Nephron (organoid): ENCODE measurements around the gene FOXN3.

Experiments used
- H3K27ac Mint-ChIP-seq, 3 experiments: 2 replicates each; pipeline ENCODE4 v1.8.0; 2020; ENCODE audit warnings: mixed read lengths in 3 of 3, mild to moderate bottlenecking in 2 of 3, moderate library complexity in 1 of 3
- H3K27me3 Mint-ChIP-seq: 2 replicates; pipeline ENCODE4 v1.8.0; 2021; ENCODE audit warnings: low read depth, mild to moderate bottlenecking, moderate library complexity, mixed read lengths
- H3K36me3 Mint-ChIP-seq: 2 replicates; pipeline ENCODE4 v1.8.0; 2020; ENCODE audit warnings: low read depth, mixed read lengths
- H3K4me1 Mint-ChIP-seq: 2 replicates; pipeline ENCODE4 v1.8.0; 2020; ENCODE audit warnings: mixed read lengths
- H3K4me3 Mint-ChIP-seq, 3 experiments: 2 replicates each; pipeline ENCODE4 v1.8.0; 2020; ENCODE audit warnings: mild to moderate bottlenecking in 3 of 3, mixed read lengths in 3 of 3, moderate library complexity in 2 of 3
- H3K9me3 Mint-ChIP-seq: 2 replicates; pipeline ENCODE4 v1.8.0; 2020; ENCODE audit warnings: mixed read lengths
- TF ChIP-seq, protein P1 (sequence below), 3 experiments: fragments of 200-600 bp; sonication (generic); IDR thresholded peaks; one replicate each; pipeline ENCODE4 v1.5.0; 2021; ENCODE audit warnings: antibody characterized with exemption in 3 of 3; ENCODE audit not compliant: unreplicated experiment in 3 of 3

The FOXN3 gene

DNA sequence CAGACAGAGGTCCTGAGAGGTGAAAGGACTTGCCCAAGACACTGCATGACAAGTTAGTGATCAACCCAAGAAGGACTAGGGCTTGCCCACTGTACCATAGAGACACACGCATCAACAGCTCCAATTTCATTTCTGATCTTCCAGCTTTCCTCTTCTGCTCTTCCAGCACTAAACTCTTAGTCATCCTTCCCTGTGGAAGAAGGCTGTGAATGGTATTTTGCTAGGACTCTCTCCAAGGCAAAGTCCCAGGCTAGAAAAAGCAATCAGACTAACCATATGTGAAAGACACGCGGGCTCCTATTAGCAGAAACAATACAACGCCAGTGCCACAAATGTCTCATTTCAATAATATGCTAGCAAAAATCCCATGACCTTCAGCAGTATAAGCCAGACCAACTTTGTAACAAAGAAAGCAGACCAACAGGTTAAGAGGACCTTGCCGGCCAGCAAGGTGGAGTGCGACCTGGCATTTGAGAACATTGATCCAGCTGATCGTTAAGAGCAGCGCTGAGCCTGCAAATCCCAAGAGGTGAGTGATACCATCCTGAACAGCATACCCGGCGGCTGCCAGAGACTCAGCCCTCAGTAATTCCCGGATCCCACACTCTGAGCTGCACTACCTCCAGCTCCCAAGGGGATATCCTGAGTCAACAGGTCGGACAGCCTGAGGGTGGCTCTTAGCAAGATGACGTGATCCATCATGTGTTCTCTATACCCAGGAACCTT lies 132.5 kb downstream of the FOXN3 start:
- Mint-ChIP-seq H3K27ac (no peak overlapping the region), H3K4me3 (no peak overlapping the region), H3K9me3 (no peaks in the 10 kb centered on the region), H3K4me1 (peaks cover 5% of the 10 kb centered on the region), H3K27me3 (no peaks in the 10 kb centered on the region), H3K36me3 (peaks cover 11% of the 10 kb centered on the region)
- TF ChIP-seq, protein P1, sequence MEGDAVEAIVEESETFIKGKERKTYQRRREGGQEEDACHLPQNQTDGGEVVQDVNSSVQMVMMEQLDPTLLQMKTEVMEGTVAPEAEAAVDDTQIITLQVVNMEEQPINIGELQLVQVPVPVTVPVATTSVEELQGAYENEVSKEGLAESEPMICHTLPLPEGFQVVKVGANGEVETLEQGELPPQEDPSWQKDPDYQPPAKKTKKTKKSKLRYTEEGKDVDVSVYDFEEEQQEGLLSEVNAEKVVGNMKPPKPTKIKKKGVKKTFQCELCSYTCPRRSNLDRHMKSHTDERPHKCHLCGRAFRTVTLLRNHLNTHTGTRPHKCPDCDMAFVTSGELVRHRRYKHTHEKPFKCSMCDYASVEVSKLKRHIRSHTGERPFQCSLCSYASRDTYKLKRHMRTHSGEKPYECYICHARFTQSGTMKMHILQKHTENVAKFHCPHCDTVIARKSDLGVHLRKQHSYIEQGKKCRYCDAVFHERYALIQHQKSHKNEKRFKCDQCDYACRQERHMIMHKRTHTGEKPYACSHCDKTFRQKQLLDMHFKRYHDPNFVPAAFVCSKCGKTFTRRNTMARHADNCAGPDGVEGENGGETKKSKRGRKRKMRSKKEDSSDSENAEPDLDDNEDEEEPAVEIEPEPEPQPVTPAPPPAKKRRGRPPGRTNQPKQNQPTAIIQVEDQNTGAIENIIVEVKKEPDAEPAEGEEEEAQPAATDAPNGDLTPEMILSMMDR (IDR thresholded peaks at IDR 0.05; ENCODE audit: unreplicated experiment in 3 of 3): no peak

DNA sequence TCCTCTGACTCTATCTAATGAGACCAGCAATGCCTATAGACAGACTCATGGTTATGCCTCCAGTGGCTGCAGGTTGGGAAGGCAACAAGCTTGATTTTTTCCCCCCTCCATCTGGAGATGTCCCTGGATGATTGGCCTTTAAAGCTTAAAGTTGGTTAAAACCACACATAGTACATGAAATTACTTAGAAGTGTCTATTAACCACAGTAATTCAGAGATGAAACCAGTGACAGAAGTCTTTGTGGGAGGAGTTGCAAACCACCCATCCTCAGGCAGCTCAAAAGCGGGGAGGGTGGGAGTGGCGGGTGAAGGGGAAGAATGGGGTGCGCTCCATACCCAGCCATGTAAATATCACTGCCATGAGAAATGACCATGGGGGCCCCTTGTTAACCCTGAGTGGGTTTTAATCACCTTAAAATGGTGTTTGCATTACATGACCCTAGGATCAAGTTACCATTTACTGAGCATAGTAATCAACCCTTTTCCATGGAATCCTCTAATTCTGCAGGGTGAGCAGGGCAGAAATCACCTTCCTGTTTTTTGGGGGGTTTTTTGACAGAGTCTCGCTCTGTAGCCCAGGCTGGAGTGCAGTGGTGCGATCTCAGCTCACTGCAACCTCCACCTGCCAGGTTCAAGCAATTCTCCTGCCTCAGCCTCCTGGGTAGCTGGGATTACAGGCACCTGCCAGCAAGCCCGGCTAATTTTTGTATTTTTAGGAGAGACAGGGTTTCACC lies 133.5 kb downstream of the FOXN3 start:
- no peak overlapping the region for H3K27ac Mint-ChIP-seq
- H3K36me3 Mint-ChIP-seq: peaks cover 18% of the 10 kb centered on the region
- no peaks in the 10 kb centered on the region for H3K9me3 Mint-ChIP-seq
- H3K4me1 Mint-ChIP-seq: peaks cover 5% of the 10 kb centered on the region
- TF ChIP-seq, protein P1 (IDR thresholded peaks at IDR 0.05; ENCODE audit: unreplicated experiment in 3 of 3): no peak
- no peaks in the 10 kb centered on the region for H3K27me3 Mint-ChIP-seq
- H3K4me3 Mint-ChIP-seq: no peak overlapping the region

GRCh38 chr14:89282191-89282590 lies 134.8 kb downstream of the FOXN3 start:
- Mint-ChIP-seq H3K4me3 (no peak overlapping the region), H3K36me3 (peaks cover 27% of the 10 kb centered on the region), H3K9me3 (no peaks in the 10 kb centered on the region), H3K27ac (no peak overlapping the region), H3K27me3 (no peaks in the 10 kb centered on the region), H3K4me1 (peaks cover 12% of the 10 kb centered on the region)
- TF ChIP-seq, protein P1 (IDR thresholded peaks at IDR 0.05; ENCODE audit: unreplicated experiment in 3 of 3): no peak

DNA sequence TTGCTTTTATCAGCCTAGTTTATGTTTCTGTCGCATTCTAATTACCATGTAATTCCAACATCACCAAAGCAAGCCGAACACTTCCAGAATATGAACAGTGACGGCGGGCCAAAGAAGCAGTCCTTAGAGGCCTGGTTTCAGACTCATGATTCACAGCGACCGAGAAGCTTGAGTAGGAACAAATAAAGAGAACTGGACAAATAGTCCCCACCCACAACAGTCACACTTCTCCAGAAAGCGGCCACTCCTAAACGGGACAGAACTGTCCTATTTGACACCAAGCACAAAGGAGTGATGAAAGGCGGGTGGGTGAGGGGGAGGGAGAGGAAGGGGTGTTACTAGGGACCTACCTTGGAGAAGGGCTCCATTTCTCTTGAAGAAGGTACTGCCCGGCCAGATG lies 136.4 kb downstream of the FOXN3 start:
- Mint-ChIP-seq H3K9me3 (no peaks in the 10 kb centered on the region), H3K4me1 (peaks cover 12% of the 10 kb centered on the region), H3K27me3 (no peaks in the 10 kb centered on the region), H3K4me3 (no peak overlapping the region), H3K27ac (no peak overlapping the region), H3K36me3 (peaks cover 27% of the 10 kb centered on the region)
- TF ChIP-seq, protein P1 (IDR thresholded peaks at IDR 0.05; ENCODE audit: unreplicated experiment in 3 of 3): no peak

DNA sequence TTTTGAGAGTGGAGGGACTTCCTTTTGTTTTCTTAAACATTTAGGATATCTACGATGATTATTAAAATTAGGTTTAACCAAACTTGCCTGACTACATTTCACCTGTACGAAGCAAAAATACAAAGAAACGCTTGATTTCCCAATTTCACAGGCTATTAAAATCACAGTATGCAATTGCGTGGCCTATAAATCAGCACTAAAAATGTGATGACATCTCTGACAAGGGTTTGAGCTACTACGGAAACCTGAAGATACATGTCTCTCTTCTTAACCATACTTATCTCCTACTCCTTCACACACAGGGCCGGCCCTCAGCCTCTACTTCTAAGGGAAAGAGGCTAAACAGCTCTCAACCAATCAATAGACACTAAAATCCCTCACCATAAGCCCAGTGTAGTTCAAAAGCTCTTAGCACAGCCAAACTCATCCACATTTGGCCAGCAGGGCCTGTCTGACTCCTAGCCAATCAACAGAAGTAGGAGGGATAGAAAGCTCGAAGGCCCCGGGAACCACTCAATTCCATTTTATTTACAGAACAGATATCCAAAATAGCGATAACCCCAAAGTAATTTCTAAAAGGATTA lies 137.3 kb downstream of the FOXN3 start:
- TF ChIP-seq, protein P1 (IDR thresholded peaks at IDR 0.05; ENCODE audit: unreplicated experiment in 3 of 3): no peak
- no peaks in the 10 kb centered on the region for H3K9me3 Mint-ChIP-seq

More for the DNA sequence above, 137.3 kb downstream of the FOXN3 start:
- Mint-ChIP-seq H3K4me1 (peaks cover 12% of the 10 kb centered on the region), H3K4me3 (no peak overlapping the region), H3K27ac (peak overlapping the region in 1 of 3 experiments; percentile 26), H3K27me3 (no peaks in the 10 kb centered on the region), H3K36me3 (peaks cover 27% of the 10 kb centered on the region)
